KMS-11 (cell line): ENCODE measurements around the gene SLC24A3.

Experiments
- H2AFZ ChIP-seq: fragments of 200-600 bp; sonication (generic); 2 replicates; pipeline ENCODE4 v1.6.1; 2016; ENCODE audit warnings: antibody characterized with exemption, mixed run types, low read depth
- H3K27ac ChIP-seq: fragments of 200-600 bp; sonication (generic); 2 replicates; pipeline ENCODE4 v1.6.1; 2016; ENCODE audit warnings: mild to moderate bottlenecking, mixed run types
- H3K27me3 ChIP-seq: fragments of 200-600 bp; sonication (generic); 2 replicates; pipeline ENCODE4 v1.6.1; 2017; ENCODE audit warnings: mild to moderate bottlenecking, low read depth, mixed run types, moderate library complexity; ENCODE audit not compliant: insufficient read depth
- H3K36me3 ChIP-seq: fragments of 200-600 bp; sonication (generic); 2 replicates; pipeline ENCODE4 v1.6.1; 2017; ENCODE audit warnings: mild to moderate bottlenecking, mixed run types; ENCODE audit not compliant: insufficient read depth
- H3K4me1 ChIP-seq: fragments of 200-600 bp; sonication (generic); 2 replicates; pipeline ENCODE4 v1.6.1; 2016; ENCODE audit warnings: mild to moderate bottlenecking, low read depth, mixed run types; ENCODE audit not compliant: poor library complexity, severe bottlenecking
- H3K4me2 ChIP-seq: fragments of 200-600 bp; sonication (generic); 2 replicates; pipeline ENCODE4 v1.7.0; 2016; ENCODE audit warnings: mild to moderate bottlenecking, mixed run types
- H3K4me3 ChIP-seq: fragments of 200-600 bp; sonication (generic); IDR thresholded peaks from 2 replicates; pipeline ENCODE4 v1.6.1; 2017; ENCODE audit warnings: low read depth, low read length, mixed read lengths; ENCODE audit not compliant: insufficient read depth
- H3K79me2 ChIP-seq: fragments of 200-600 bp; sonication (generic); 2 replicates; pipeline ENCODE4 v1.6.1; 2016; ENCODE audit warnings: low read depth, mixed run types; ENCODE audit not compliant: insufficient read depth
- H3K9ac ChIP-seq: fragments of 200-600 bp; sonication (generic); 2 replicates; pipeline ENCODE4 v1.6.1; 2016; ENCODE audit warnings: mild to moderate bottlenecking, mixed run types
- H4K20me1 ChIP-seq: fragments of 200-600 bp; sonication (generic); 2 replicates; pipeline ENCODE4 v1.6.1; 2016; ENCODE audit warnings: mild to moderate bottlenecking, mixed run types; ENCODE audit not compliant: insufficient read depth
- TF ChIP-seq, protein P1 (sequence below): fragments of 200-600 bp; sonication (generic); conservative IDR thresholded peaks from 2 replicates; pipeline ENCODE4 v1.6.1; 2017; ENCODE audit warnings: low read depth, mild to moderate bottlenecking, antibody characterized with exemption, low read length, moderate library complexity, mixed read lengths

Gene SLC24A3

DNA sequence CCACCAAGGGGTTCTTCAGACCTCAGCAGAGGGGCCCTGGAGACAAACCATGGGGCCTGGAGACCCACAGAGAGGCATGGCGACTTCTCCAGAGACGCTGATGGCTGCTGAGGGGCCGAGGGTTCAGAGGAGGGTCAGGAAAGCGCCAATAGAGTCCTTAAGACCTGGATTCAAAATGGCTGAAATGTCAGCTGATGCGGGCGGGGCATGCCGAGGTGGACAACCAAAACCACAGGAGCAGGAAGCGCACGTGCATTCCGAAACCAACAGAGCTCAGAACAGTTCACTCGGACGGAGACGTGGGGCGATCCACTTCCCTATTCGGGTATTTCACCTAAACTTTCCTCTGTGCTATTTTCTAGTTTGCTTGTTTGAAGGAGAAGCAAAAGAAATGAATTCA is 445.7 kb downstream of the SLC24A3 start:
- Histone ChIP-seq H3K36me3 (no peaks in the 10 kb centered on the region), H3K4me1 (no peaks in the 10 kb centered on the region), H3K27ac (no peak overlapping the region), H3K4me2 (no peak overlapping the region), H3K79me2 (no peaks in the 10 kb centered on the region), H3K9ac (no peak overlapping the region), H3K4me3 (no peak overlapping the region), H2AFZ (no peak overlapping the region), H4K20me1 (no peaks in the 10 kb centered on the region), H3K27me3 (no peaks in the 10 kb centered on the region)
- TF ChIP-seq, protein P1, sequence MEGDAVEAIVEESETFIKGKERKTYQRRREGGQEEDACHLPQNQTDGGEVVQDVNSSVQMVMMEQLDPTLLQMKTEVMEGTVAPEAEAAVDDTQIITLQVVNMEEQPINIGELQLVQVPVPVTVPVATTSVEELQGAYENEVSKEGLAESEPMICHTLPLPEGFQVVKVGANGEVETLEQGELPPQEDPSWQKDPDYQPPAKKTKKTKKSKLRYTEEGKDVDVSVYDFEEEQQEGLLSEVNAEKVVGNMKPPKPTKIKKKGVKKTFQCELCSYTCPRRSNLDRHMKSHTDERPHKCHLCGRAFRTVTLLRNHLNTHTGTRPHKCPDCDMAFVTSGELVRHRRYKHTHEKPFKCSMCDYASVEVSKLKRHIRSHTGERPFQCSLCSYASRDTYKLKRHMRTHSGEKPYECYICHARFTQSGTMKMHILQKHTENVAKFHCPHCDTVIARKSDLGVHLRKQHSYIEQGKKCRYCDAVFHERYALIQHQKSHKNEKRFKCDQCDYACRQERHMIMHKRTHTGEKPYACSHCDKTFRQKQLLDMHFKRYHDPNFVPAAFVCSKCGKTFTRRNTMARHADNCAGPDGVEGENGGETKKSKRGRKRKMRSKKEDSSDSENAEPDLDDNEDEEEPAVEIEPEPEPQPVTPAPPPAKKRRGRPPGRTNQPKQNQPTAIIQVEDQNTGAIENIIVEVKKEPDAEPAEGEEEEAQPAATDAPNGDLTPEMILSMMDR = no peak

DNA sequence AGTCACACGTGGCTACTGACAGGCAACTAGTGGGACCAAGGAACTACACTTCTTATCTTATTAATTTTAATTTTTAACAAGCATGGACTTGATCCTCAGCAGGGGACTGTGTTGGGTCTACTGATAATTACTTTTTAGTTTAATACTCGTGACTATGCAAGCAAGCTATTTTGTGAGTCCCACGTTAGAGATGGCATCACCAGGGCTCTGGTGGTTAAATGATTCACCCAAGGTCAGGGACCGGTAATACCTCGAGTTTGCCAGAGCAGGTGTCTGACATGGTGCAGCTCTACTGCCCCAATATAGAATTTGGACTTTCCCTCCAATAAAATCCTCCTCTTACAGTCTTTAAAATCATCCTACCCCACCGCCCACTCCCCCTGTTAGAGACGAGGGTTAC is 447.0 kb downstream of the SLC24A3 start:
- no peaks in the 10 kb centered on the region for H3K79me2 ChIP-seq
- no peak overlapping the region for H2AFZ ChIP-seq
- H3K27ac ChIP-seq = no peak overlapping the region
- TF ChIP-seq, protein P1 = no peak
- no peaks in the 10 kb centered on the region for H3K36me3 ChIP-seq
- H3K4me1 ChIP-seq = no peaks in the 10 kb centered on the region
- H3K27me3 ChIP-seq = no peaks in the 10 kb centered on the region
- no peak overlapping the region for H3K4me2 ChIP-seq
- H4K20me1 ChIP-seq = no peaks in the 10 kb centered on the region
- H3K9ac ChIP-seq = no peak overlapping the region
- no peak overlapping the region for H3K4me3 ChIP-seq

- H3K36me3 ChIP-seq = no peaks in the 10 kb centered on the region
- no peak overlapping the region for H3K4me2 ChIP-seq
- H3K27me3 ChIP-seq = no peaks in the 10 kb centered on the region
- H3K79me2 ChIP-seq = no peaks in the 10 kb centered on the region
- H2AFZ ChIP-seq = no peak overlapping the region
- H3K9ac ChIP-seq = no peak overlapping the region
- no peak overlapping the region for H3K4me3 ChIP-seq
- H3K4me1 ChIP-seq = no peaks in the 10 kb centered on the region
- H4K20me1 ChIP-seq = no peaks in the 10 kb centered on the region
- H3K27ac ChIP-seq = no peak overlapping the region
- TF ChIP-seq, protein P1 = no peak
Observed at GRCh38 chr20:19660808-19661378, 448.5 kb downstream of the SLC24A3 start.

GRCh38 chr20:19661717-19662636 is 449.5 kb downstream of the SLC24A3 start:
- Histone ChIP-seq H3K79me2 (no peaks in the 10 kb centered on the region), H4K20me1 (no peaks in the 10 kb centered on the region), H3K27me3 (no peaks in the 10 kb centered on the region), H3K9ac (no peak overlapping the region), H3K4me3 (no peak overlapping the region), H3K36me3 (no peaks in the 10 kb centered on the region), H3K4me1 (no peaks in the 10 kb centered on the region), H2AFZ (no peak overlapping the region), H3K4me2 (no peak overlapping the region), H3K27ac (no peak overlapping the region)
- TF ChIP-seq, protein P1 = peak; percentile 85
